Transverse colon (tissue), 4 donors: ENCODE results near the gene WDFY3. TPM values are rescaled to one million over a fixed set of nuclear protein-coding genes. Genes with fewer than 3 reads are reported as not detected.

ENCODE experiments used
- DNase-seq: peaks from one replicate; pipeline ENCODE4 v3.0.0-alpha.2; 2019
- H3K27ac ChIP-seq, 4 donors: fragments of 200-600 bp; sonication (generic); 2 replicates each; pipeline ENCODE4 v1.5.1; 2016 to 2018; ENCODE audit warnings: inconsistent platforms in 4 of 4
- H3K27me3 ChIP-seq: fragments of 200-600 bp; sonication (generic); 2 replicates; pipeline ENCODE4 v1.5.1; 2017; ENCODE audit warnings: inconsistent platforms
- H3K36me3 ChIP-seq, 4 donors: fragments of 200-600 bp; sonication (generic); 2 replicates each; pipeline ENCODE4 v1.5.1; 2017 to 2019; ENCODE audit warnings: inconsistent platforms in 4 of 4
- H3K4me1 ChIP-seq, 4 donors: fragments of 200-600 bp; sonication (generic); 2 replicates each; pipeline ENCODE4 v1.5.1; 2017 to 2020; ENCODE audit warnings: inconsistent platforms in 4 of 4
- H3K4me3 ChIP-seq, 4 donors: fragments of 200-600 bp; sonication (generic); 1 replicate in 1 of 4; 2 replicates in 3 of 4; pipeline versions ENCODE4 v1.5.1 to v1.6.1; 2017 to 2019; ENCODE audit warnings: inconsistent platforms in 4 of 4
- H3K9me3 ChIP-seq, 2 donors: fragments of 200-600 bp; sonication (generic); 2 replicates each; pipeline ENCODE4 v1.5.1; 2017 to 2019; ENCODE audit warnings: inconsistent platforms in 2 of 2
- EP300 ChIP-seq: sonication (generic); formaldehyde crosslinking; IDR thresholded peaks from one replicate; pipeline ENCODE4 v1.6.1; 2017; ENCODE audit warnings: antibody characterized with exemption, low read depth
- POLR2A ChIP-seq: fragments of 450-650 bp; IDR thresholded peaks from one replicate; pipeline ENCODE4 v1.6.1; 2016; ENCODE audit warnings: antibody characterized with exemption, mild to moderate bottlenecking, moderate library complexity
- POLR2AphosphoS5 ChIP-seq, 3 donors: sonication (generic); formaldehyde crosslinking; IDR thresholded peaks; one replicate each; pipeline ENCODE4 v1.6.1; 2016; ENCODE audit warnings: antibody characterized with exemption in 3 of 3
- WGBS, 2 donors: methylation state at CpG; one replicate each; pipeline ENCODE4 v1.1.5; 2018; ENCODE audit warnings: low coverage in 1 of 2; 5-methylcytosine and 5-hydroxymethylcytosine counted together
- in situ Hi-C, 4 donors: fragments of 200-750 bp; cut with MboI; loops; one replicate each; pipeline versions ENCODE4 v1.15.0 to v1.15.1; 2017; ENCODE audit warnings: low sequenced_read_pairs in 3 of 4, low pct_ligation_motif_present in 1 of 4, low pct_unique_long_range_greater_than_20kb in 1 of 4
- intact Hi-C: fragments of 100-400 bp; cut with DNase I; formaldehyde crosslinking; loops from one replicate; pipeline ENCODE4 v1.15.1; 2023; ENCODE audit warnings: low total_unique reads
- total RNA-seq, 4 donors: library from RNA; depleted of rRNA; stranded (reverse); fragments of >200 nt; gene quantifications; one replicate each; pipeline ENCODE4 v1.1.0, GENCODE V29; 2016
- TF ChIP-seq, protein P1 (sequence below), 5 experiments: fragments of 200-600 bp in 3 of 5; fragments of 450-650 bp in 2 of 5; sonication (generic) in 3 of 5; IDR thresholded peaks; 1 replicate in 2 of 5; 2 replicates in 3 of 5; pipeline ENCODE4 v1.5.1; 2016 to 2017; ENCODE audit warnings: antibody characterized with exemption in 5 of 5, inconsistent platforms in 3 of 5, mild to moderate bottlenecking in 2 of 5, moderate library complexity in 1 of 5

Gene WDFY3
- total RNA-seq, 4 donors from 2014 or later = 58.8 to 449 (median 69.2) TPM

- Histone ChIP-seq H3K27ac (no peak overlapping the region), H3K4me3 (no peak overlapping the region), H3K36me3 (no peaks in the 10 kb centered on the region), H3K27me3 (no peaks in the 10 kb centered on the region), H3K9me3 (no peaks in the 10 kb centered on the region), H3K4me1 (no peaks in the 10 kb centered on the region)
- WGBS, 2 donors = 78 to 91% methylated on average over 3 of the region's 3 CpGs
- no peak for DNase-seq
- in situ Hi-C loops (no loop called here), intact Hi-C loops (no loop called here)
- TF ChIP-seq POLR2AphosphoS5 (IDR thresholded peaks at IDR 0.05) (no peak), POLR2A (no peak), EP300 (no peak)
- TF ChIP-seq, protein P1, sequence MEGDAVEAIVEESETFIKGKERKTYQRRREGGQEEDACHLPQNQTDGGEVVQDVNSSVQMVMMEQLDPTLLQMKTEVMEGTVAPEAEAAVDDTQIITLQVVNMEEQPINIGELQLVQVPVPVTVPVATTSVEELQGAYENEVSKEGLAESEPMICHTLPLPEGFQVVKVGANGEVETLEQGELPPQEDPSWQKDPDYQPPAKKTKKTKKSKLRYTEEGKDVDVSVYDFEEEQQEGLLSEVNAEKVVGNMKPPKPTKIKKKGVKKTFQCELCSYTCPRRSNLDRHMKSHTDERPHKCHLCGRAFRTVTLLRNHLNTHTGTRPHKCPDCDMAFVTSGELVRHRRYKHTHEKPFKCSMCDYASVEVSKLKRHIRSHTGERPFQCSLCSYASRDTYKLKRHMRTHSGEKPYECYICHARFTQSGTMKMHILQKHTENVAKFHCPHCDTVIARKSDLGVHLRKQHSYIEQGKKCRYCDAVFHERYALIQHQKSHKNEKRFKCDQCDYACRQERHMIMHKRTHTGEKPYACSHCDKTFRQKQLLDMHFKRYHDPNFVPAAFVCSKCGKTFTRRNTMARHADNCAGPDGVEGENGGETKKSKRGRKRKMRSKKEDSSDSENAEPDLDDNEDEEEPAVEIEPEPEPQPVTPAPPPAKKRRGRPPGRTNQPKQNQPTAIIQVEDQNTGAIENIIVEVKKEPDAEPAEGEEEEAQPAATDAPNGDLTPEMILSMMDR (IDR thresholded peaks at IDR 0.05) = no peak
Observed at GRCh38 chr4:84901740-84902281, 64.7 kb downstream of the WDFY3 start.

GRCh38 chr4:84901173-84901572 lies 65.3 kb downstream of the WDFY3 start:
- no peaks in the 10 kb centered on the region for H3K9me3 ChIP-seq
- H3K27ac ChIP-seq = no peak overlapping the region
- no peaks in the 10 kb centered on the region for H3K36me3 ChIP-seq
- intact Hi-C loops (no loop called here), in situ Hi-C loops (no loop called here)
- H3K4me3 ChIP-seq = no peak overlapping the region
- TF ChIP-seq EP300 = no peak
- TF ChIP-seq, protein P1 (IDR thresholded peaks at IDR 0.05) = no peak
- no peak for TF ChIP-seq POLR2A
- H3K27me3 ChIP-seq = no peaks in the 10 kb centered on the region
- no peak for DNase-seq
- WGBS, 2 donors = 59% methylated on average over 3 of the region's 3 CpGs; no CpG with 5 or more reads in 1 of the 2 donors
- H3K4me1 ChIP-seq = no peaks in the 10 kb centered on the region

GRCh38 chr4:84899616-84900015 lies 66.9 kb downstream of the WDFY3 start:
- H3K27me3 ChIP-seq = no peaks in the 10 kb centered on the region
- no peaks in the 10 kb centered on the region for H3K4me1 ChIP-seq
- TF ChIP-seq, protein P1 (IDR thresholded peaks at IDR 0.05) = no peak
- no peak for TF ChIP-seq POLR2AphosphoS5 (IDR thresholded peaks at IDR 0.05)
- TF ChIP-seq EP300 = no peak
- in situ Hi-C loops = no loop called here
- intact Hi-C loops = no loop called here
- WGBS, 2 donors = 86 to 92% methylated on average over 2 to 3 of the region's 3 CpGs
- peaks cover 0 to under 1% (median 0%) of the 10 kb centered on the region in 4 donors for H3K36me3 ChIP-seq
- DNase-seq = no peak
- no peaks in the 10 kb centered on the region for H3K9me3 ChIP-seq
- no peak overlapping the region for H3K4me3 ChIP-seq
- no peak overlapping the region for H3K27ac ChIP-seq

GRCh38 chr4:84897516-84897915 lies 69.0 kb downstream of the WDFY3 start:
- Histone ChIP-seq H3K27me3 (no peaks in the 10 kb centered on the region), H3K36me3 (peaks cover 0 to 4% (median 0%) of the 10 kb centered on the region in 4 donors), H3K4me1 (no peaks in the 10 kb centered on the region), H3K9me3 (no peaks in the 10 kb centered on the region), H3K27ac (no peak overlapping the region), H3K4me3 (no peak overlapping the region)
- 87 to 95% methylated on average over 6 of the region's 6 CpGs for WGBS, 2 donors
- DNase-seq = no peak
- TF ChIP-seq POLR2A (no peak), EP300 (no peak), POLR2AphosphoS5 (IDR thresholded peaks at IDR 0.05) (no peak)
- TF ChIP-seq, protein P1 (IDR thresholded peaks at IDR 0.05) = no peak
- intact Hi-C loops = no loop called here
- in situ Hi-C loops = no loop called here
